Ishikawa (cell line): ENCODE data around the gene NANOS2.

Experiments
- CEBPB ChIP-seq: IDR thresholded peaks from 2 replicates; pipeline ENCODE4 v1.6.1; 2012
- CREB1 ChIP-seq: IDR thresholded peaks from 2 replicates; pipeline ENCODE4 v1.6.1; 2012; ENCODE audit warnings: low read depth
- EGR1 ChIP-seq: IDR thresholded peaks from 2 replicates; pipeline ENCODE4 v1.6.1; 2012
- EP300 ChIP-seq: IDR thresholded peaks from 2 replicates; pipeline ENCODE4 v1.6.1; 2012; ENCODE audit warnings: borderline replicate concordance
- FOXM1 ChIP-seq: IDR thresholded peaks from 2 replicates; pipeline ENCODE4 v1.6.1; 2012; ENCODE audit warnings: low read depth, borderline replicate concordance
- NFIC ChIP-seq: IDR thresholded peaks from 2 replicates; pipeline ENCODE4 v1.6.1; 2012
- RAD21 ChIP-seq: IDR thresholded peaks from 2 replicates; pipeline ENCODE4 v1.6.1; 2012; ENCODE audit warnings: low read depth
- TAF1 ChIP-seq: IDR thresholded peaks from 2 replicates; pipeline ENCODE4 v1.6.1; 2012; ENCODE audit warnings: low read depth, mild to moderate bottlenecking
- TCF12 ChIP-seq: IDR thresholded peaks from 2 replicates; pipeline ENCODE4 v1.6.1; 2012; ENCODE audit warnings: low read depth
- YY1 ChIP-seq: IDR thresholded peaks from 2 replicates; pipeline ENCODE4 v1.6.1; 2012; ENCODE audit warnings: low read depth
- ZBTB7A ChIP-seq: IDR thresholded peaks from 2 replicates; pipeline ENCODE4 v1.6.1; 2012; ENCODE audit warnings: low read depth
- TF ChIP-seq, protein P1 (sequence below): IDR thresholded peaks from 2 replicates; pipeline ENCODE4 v1.6.1; 2012
- TF ChIP-seq, protein P2 (sequence below): IDR thresholded peaks from 2 replicates; pipeline ENCODE4 v1.6.1; 2012; ENCODE audit warnings: low read depth, mild to moderate bottlenecking
- TF ChIP-seq, protein P3 (sequence below): IDR thresholded peaks from 2 replicates; pipeline ENCODE4 v1.6.1; 2012

DNA sequence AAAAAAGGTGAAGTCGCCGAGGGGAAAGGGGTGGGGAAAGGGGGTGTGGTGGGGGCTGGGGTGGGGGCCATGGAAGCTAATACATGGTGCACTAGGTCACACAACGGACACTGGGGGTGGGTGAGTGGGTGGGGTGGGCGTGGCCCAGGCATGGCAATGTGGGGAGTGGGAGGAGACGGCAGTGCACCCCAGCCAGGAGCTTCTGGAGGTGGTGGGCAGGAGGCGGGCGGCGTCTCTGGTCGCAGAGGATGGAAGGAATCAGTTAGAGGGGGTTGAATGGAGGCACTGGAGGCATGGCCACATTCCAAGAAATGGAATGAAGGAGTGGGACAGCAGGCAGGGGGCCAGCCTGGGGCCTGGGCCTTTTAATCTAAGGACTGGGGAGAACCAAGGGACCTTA, 19.2 kb upstream of the NANOS2 start:
- no peak for TF ChIP-seq YY1
- no peak for TF ChIP-seq TAF1
- TF ChIP-seq, protein P1, sequence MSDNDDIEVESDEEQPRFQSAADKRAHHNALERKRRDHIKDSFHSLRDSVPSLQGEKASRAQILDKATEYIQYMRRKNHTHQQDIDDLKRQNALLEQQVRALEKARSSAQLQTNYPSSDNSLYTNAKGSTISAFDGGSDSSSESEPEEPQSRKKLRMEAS = no peak
- TF ChIP-seq TCF12 = no peak
- no peak for TF ChIP-seq NFIC
- TF ChIP-seq, protein P2, sequence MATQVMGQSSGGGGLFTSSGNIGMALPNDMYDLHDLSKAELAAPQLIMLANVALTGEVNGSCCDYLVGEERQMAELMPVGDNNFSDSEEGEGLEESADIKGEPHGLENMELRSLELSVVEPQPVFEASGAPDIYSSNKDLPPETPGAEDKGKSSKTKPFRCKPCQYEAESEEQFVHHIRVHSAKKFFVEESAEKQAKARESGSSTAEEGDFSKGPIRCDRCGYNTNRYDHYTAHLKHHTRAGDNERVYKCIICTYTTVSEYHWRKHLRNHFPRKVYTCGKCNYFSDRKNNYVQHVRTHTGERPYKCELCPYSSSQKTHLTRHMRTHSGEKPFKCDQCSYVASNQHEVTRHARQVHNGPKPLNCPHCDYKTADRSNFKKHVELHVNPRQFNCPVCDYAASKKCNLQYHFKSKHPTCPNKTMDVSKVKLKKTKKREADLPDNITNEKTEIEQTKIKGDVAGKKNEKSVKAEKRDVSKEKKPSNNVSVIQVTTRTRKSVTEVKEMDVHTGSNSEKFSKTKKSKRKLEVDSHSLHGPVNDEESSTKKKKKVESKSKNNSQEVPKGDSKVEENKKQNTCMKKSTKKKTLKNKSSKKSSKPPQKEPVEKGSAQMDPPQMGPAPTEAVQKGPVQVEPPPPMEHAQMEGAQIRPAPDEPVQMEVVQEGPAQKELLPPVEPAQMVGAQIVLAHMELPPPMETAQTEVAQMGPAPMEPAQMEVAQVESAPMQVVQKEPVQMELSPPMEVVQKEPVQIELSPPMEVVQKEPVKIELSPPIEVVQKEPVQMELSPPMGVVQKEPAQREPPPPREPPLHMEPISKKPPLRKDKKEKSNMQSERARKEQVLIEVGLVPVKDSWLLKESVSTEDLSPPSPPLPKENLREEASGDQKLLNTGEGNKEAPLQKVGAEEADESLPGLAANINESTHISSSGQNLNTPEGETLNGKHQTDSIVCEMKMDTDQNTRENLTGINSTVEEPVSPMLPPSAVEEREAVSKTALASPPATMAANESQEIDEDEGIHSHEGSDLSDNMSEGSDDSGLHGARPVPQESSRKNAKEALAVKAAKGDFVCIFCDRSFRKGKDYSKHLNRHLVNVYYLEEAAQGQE = no peak
- TF ChIP-seq RAD21 = no peak
- TF ChIP-seq ZBTB7A = no peak
- TF ChIP-seq EP300 = no peak
- no peak for TF ChIP-seq EGR1
- TF ChIP-seq CEBPB = no peak
- TF ChIP-seq, protein P3, sequence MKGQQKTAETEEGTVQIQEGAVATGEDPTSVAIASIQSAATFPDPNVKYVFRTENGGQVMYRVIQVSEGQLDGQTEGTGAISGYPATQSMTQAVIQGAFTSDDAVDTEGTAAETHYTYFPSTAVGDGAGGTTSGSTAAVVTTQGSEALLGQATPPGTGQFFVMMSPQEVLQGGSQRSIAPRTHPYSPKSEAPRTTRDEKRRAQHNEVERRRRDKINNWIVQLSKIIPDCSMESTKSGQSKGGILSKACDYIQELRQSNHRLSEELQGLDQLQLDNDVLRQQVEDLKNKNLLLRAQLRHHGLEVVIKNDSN = no peak
- no peak for TF ChIP-seq FOXM1
- no peak for TF ChIP-seq CREB1
